D341Med (cell line): ENCODE measurements around the gene DIO3.
A peak's percentile ranks its signal among the peaks of the same experiment; 100 is the strongest.

ENCODE experiments used
- DNase-seq: peaks from one replicate; pipeline ENCODE4 v3.0.0; 2012; ENCODE audit warnings: low spot score

The DIO3 gene

GRCh38 chr14:101583006-101583714 lies 21.9 kb downstream of the DIO3 start:
- DNase-seq, result no peak

- no peak for DNase-seq
Observed at GRCh38 chr14:101583715-101584054, 22.4 kb downstream of the DIO3 start.

GRCh38 chr14:101584055-101584859 lies 23.0 kb downstream of the DIO3 start:
- no peak for DNase-seq

- DNase-seq, result no peak
Observed at GRCh38 chr14:101585211-101585610, 23.9 kb downstream of the DIO3 start.

- no peak for DNase-seq
Observed at GRCh38 chr14:101586531-101587430, 25.5 kb downstream of the DIO3 start.

- DNase-seq, result peak; percentile 86
Observed at GRCh38 chr14:101587441-101587911, 26.2 kb downstream of the DIO3 start.

- peak; percentile 40 for DNase-seq
Observed at GRCh38 chr14:101588286-101588975, 27.1 kb downstream of the DIO3 start.

- peak; percentile 24 for DNase-seq
Observed at GRCh38 chr14:101588990-101589389, 27.7 kb downstream of the DIO3 start.

- DNase-seq, result no peak
Observed at GRCh38 chr14:101589486-101590015, 28.3 kb downstream of the DIO3 start.

GRCh38 chr14:101590062-101590461 lies 28.8 kb downstream of the DIO3 start:
- DNase-seq, result no peak

- peak; percentile 33 for DNase-seq
Observed at GRCh38 chr14:101590616-101591015, 29.3 kb downstream of the DIO3 start.

GRCh38 chr14:101591121-101591520 lies 29.8 kb downstream of the DIO3 start:
- peak; percentile 21 for DNase-seq

GRCh38 chr14:101591582-101591981 lies 30.3 kb downstream of the DIO3 start:
- no peak for DNase-seq

GRCh38 chr14:101593411-101594238 lies 32.3 kb downstream of the DIO3 start:
- DNase-seq, result no peak

GRCh38 chr14:101594511-101595148 lies 33.3 kb downstream of the DIO3 start:
- no peak for DNase-seq

- DNase-seq, result no peak
Observed at GRCh38 chr14:101595349-101595748, 34.1 kb downstream of the DIO3 start.

- DNase-seq, result no peak
Observed at GRCh38 chr14:101595887-101596721, 34.8 kb downstream of the DIO3 start.

- no peak for DNase-seq
Observed at GRCh38 chr14:101596742-101597141, 35.4 kb downstream of the DIO3 start.

GRCh38 chr14:101598159-101598558 lies 36.9 kb downstream of the DIO3 start:
- DNase-seq, result no peak
